ENCODE results near the gene DGKE.

Gene DGKE

GRCh38 chr17:56823848-56824247, 10.1 kb upstream of the DGKE start:
- no peaks in the 10 kb centered on the region for H3K36me3 ChIP-seq (ENCODE audit: control insufficient read depth in 2 of 2, insufficient read depth in 1 of 2, low read length in 2 of 2)
- no peak overlapping the region for H3K27ac ChIP-seq (ENCODE audit: extremely low read depth, low read depth, low read length)
- H3K4me1 ChIP-seq (ENCODE audit: control insufficient read depth, insufficient read depth, low read length) = peaks cover 3% of the 10 kb centered on the region; the same call in 1 of the 2 replicates
- ChIA-PET CTCF (interaction anchor here (0.5 to 4.5 kb wide), 7 partner anchors 19 to 703 kb away, joined by 3 to 22 read pairs (median 4); partner anchors contain the start of gene COIL), POLR2A (no interaction called here)
- H3K4me3 ChIP-seq (ENCODE audit: low read depth, low read length) = no peak overlapping the region
- TF ChIP-seq WT1 (tag by site-specific recombination; IDR thresholded peaks at IDR 0.05) = peak; percentile 36; the same call in 1 of the 2 replicates
- peak; percentile 55; the same call in 1 of the 2 replicates for TF ChIP-seq ZNF146 (tag by site-specific recombination; IDR thresholded peaks at IDR 0.05)
- TF ChIP-seq ZNF26 (tag by site-specific recombination; IDR thresholded peaks at IDR 0.05) = no peak
- TF ChIP-seq PRDM6 (tag by site-specific recombination; IDR thresholded peaks at IDR 0.05) = 0 out of 2 replicates have a peak, but pooled peaks have one; percentile 15
- no peaks in the 10 kb centered on the region for H3K9me3 ChIP-seq (ENCODE audit: control insufficient read depth, insufficient read depth, low read depth, low read length)

GRCh38 chr17:56824503-56824902, 9.4 kb upstream of the DGKE start:
- no peaks in the 10 kb centered on the region for H3K36me3 ChIP-seq (ENCODE audit: control insufficient read depth in 2 of 2, insufficient read depth in 1 of 2, low read length in 2 of 2)
- no peak for TF ChIP-seq HIC1 (tag by site-specific recombination; IDR thresholded peaks at IDR 0.05)
- no peak for TF ChIP-seq BCL11A (tag by site-specific recombination; IDR thresholded peaks at IDR 0.05; ENCODE audit: low read depth)
- TF ChIP-seq FEZF1 (tag by site-specific recombination; IDR thresholded peaks at IDR 0.05) = peak; percentile 72
- 0 out of 2 replicates have a peak, but pooled peaks have one; percentile 28 for TF ChIP-seq YY2 (tag by site-specific recombination; IDR thresholded peaks at IDR 0.05)
- TF ChIP-seq ZNF335 (tag by site-specific recombination; conservative IDR thresholded peaks at IDR 0.05) = peak; percentile 60
- TF ChIP-seq ZBTB44 (tag by site-specific recombination; IDR thresholded peaks at IDR 0.05) = no peak
- no peak for TF ChIP-seq ZNF585B (tag by site-specific recombination; IDR thresholded peaks at IDR 0.05)
- no peak for TF ChIP-seq ZNF211 (tag by site-specific recombination; IDR thresholded peaks at IDR 0.05; ENCODE audit: low read depth)
- H3K4me1 ChIP-seq (ENCODE audit: control insufficient read depth, insufficient read depth, low read length) = peaks cover 3% of the 10 kb centered on the region; the same call in 1 of the 2 replicates
- H3K9me3 ChIP-seq (ENCODE audit: control insufficient read depth, insufficient read depth, low read depth, low read length) = no peaks in the 10 kb centered on the region
- no peak overlapping the region for H3K4me3 ChIP-seq (ENCODE audit: low read depth, low read length)
- POLR2A ChIA-PET = no interaction called here
- CTCF ChIA-PET = interaction anchor here (0.6 to 5.2 kb wide), 6 partner anchors 7 to 290 kb away, joined by 3 to 38 read pairs (median 4); no protein-coding TSS in a partner anchor
- no peak overlapping the region for H3K27ac ChIP-seq (ENCODE audit: extremely low read depth, low read depth, low read length)

GRCh38 chr17:56826611-56827414, 7.1 kb upstream of the DGKE start:
- CTCF ChIA-PET = interaction anchor here (0.7 to 5.2 kb wide), 3 partner anchors 9 to 113 kb away, joined by 3 to 38 read pairs (median 3); no protein-coding TSS in a partner anchor
- Histone ChIP-seq H3K9me3 (ENCODE audit: control insufficient read depth, insufficient read depth, low read depth, low read length) (no peaks in the 10 kb centered on the region), H3K4me1 (ENCODE audit: control insufficient read depth, insufficient read depth, low read length) (peaks cover 3% of the 10 kb centered on the region; the same call in 1 of the 2 replicates), H3K27ac (ENCODE audit: extremely low read depth, low read depth, low read length) (no peak overlapping the region), H3K4me3 (ENCODE audit: low read depth, low read length) (no peak overlapping the region), H3K36me3 (ENCODE audit: control insufficient read depth in 2 of 2, insufficient read depth in 1 of 2, low read length in 2 of 2) (peaks cover 7 to 11% of the 10 kb centered on the region in 2 experiments; a peak in 2 of 3 replicates)
- POLR2A ChIA-PET = no interaction called here
- peak; percentile 89; the same call in 1 of the 2 replicates for TF ChIP-seq ZNF768 (tag by site-specific recombination; IDR thresholded peaks at IDR 0.05)
- no peak for TF ChIP-seq ZNF530 (tag by site-specific recombination; IDR thresholded peaks at IDR 0.05; ENCODE audit: low read depth)
- TF ChIP-seq ZNF600 (tag by site-specific recombination; IDR thresholded peaks at IDR 0.05) = no peak
- TF ChIP-seq ZNF148 (tag by site-specific recombination; IDR thresholded peaks at IDR 0.05; ENCODE audit: borderline replicate concordance) = no peak
- TF ChIP-seq ZNF366 (tag by site-specific recombination; conservative IDR thresholded peaks at IDR 0.05) = no peak
- TF ChIP-seq ZNF274 (IDR thresholded peaks at IDR 0.05; ENCODE audit: low read length) = no peak
- TF ChIP-seq ZNF274 (tag by site-specific recombination; IDR thresholded peaks at IDR 0.05; ENCODE audit: borderline replicate concordance) = no peak

All from HEK293 (cell line).